Hepatic stellate cell (primary cell): ENCODE results near the gene PDSS2.
"Not testable (repeated sequence)": the region's sequence is repeated elsewhere in the genome, so short reads cannot be mapped to it uniquely, and the experiment has no call there.

ENCODE experiments used
- DNase-seq: peaks from one replicate; pipeline ENCODE4 v3.0.0; 2011; ENCODE audit warnings: low spot score

PDSS2 gene

GRCh38 chr6:107161521-107161920 is 297.8 kb downstream of the PDSS2 start:
- no peak for DNase-seq

GRCh38 chr6:107156617-107157016 is 302.7 kb downstream of the PDSS2 start:
- no peak for DNase-seq

GRCh38 chr6:107154801-107155160 is 304.6 kb downstream of the PDSS2 start:
- no peak for DNase-seq

GRCh38 chr6:107154131-107154800 is 305.1 kb downstream of the PDSS2 start:
- no peak for DNase-seq

GRCh38 chr6:107152638-107153430 is 306.5 kb downstream of the PDSS2 start:
- DNase-seq: no peak

GRCh38 chr6:107144666-107145065 is 314.7 kb downstream of the PDSS2 start:
- DNase-seq: no peak

- no peak for DNase-seq
These were observed 315.4 kb downstream of the PDSS2 start for GRCh38 chr6:107144014-107144413.

GRCh38 chr6:107140581-107140980 is 318.8 kb downstream of the PDSS2 start:
- no peak for DNase-seq

- DNase-seq: not testable (repeated sequence)
These were observed 323.0 kb downstream of the PDSS2 start for GRCh38 chr6:107136324-107136723.

- not testable (repeated sequence) for DNase-seq
These were observed 324.2 kb downstream of the PDSS2 start for GRCh38 chr6:107135048-107135680.

GRCh38 chr6:107132330-107132954 is 326.9 kb downstream of the PDSS2 start:
- no peak for DNase-seq

GRCh38 chr6:107129370-107129925 is 329.9 kb downstream of the PDSS2 start:
- DNase-seq: no peak

- no peak for DNase-seq
These were observed 330.8 kb downstream of the PDSS2 start for GRCh38 chr6:107128577-107128976.

- DNase-seq: peak; percentile 46
These were observed 331.2 kb downstream of the PDSS2 start for GRCh38 chr6:107128175-107128574.

GRCh38 chr6:107125771-107126170 is 333.6 kb downstream of the PDSS2 start:
- no peak for DNase-seq

GRCh38 chr6:107124934-107125348 is 334.4 kb downstream of the PDSS2 start:
- no peak for DNase-seq

GRCh38 chr6:107123501-107123900 is 335.9 kb downstream of the PDSS2 start:
- no peak for DNase-seq

- no peak for DNase-seq
These were observed 336.6 kb downstream of the PDSS2 start for GRCh38 chr6:107122748-107123147.

GRCh38 chr6:107121964-107122495 is 337.3 kb downstream of the PDSS2 start:
- DNase-seq: no peak

GRCh38 chr6:107121266-107121665 is 338.1 kb downstream of the PDSS2 start:
- DNase-seq: no peak

- no peak for DNase-seq
These were observed 339.0 kb downstream of the PDSS2 start for GRCh38 chr6:107120404-107120803.

GRCh38 chr6:107118976-107119375 is 340.4 kb downstream of the PDSS2 start:
- no peak for DNase-seq
